ENCODE results near the gene SIGLEC9.

SIGLEC9 gene

GRCh38 chr19:51131780-51132680, 7.3 kb downstream of the SIGLEC9 start:
- TF ChIP-seq CTCF (IDR thresholded peaks at IDR 0.05; ENCODE audit: control insufficient read depth, insufficient read depth, low read depth, low read length, missing control alignments): no peak
- no peak for DNase-seq (ENCODE audit: low read depth)
- H3K4me3 ChIP-seq (ENCODE audit: control insufficient read depth, low read depth, low read length): no peak overlapping the region

GRCh38 chr19:51135004-51135403, 10.3 kb downstream of the SIGLEC9 start:
- no peak overlapping the region for H3K4me3 ChIP-seq (ENCODE audit: control insufficient read depth, low read depth, low read length)
- DNase-seq (ENCODE audit: low read depth): no peak
- TF ChIP-seq CTCF (IDR thresholded peaks at IDR 0.05; ENCODE audit: control insufficient read depth, insufficient read depth, low read depth, low read length, missing control alignments): no peak

GRCh38 chr19:51135986-51136762, 11.5 kb downstream of the SIGLEC9 start:
- no peak for DNase-seq (ENCODE audit: low read depth)
- no peak for TF ChIP-seq CTCF (IDR thresholded peaks at IDR 0.05; ENCODE audit: control insufficient read depth, insufficient read depth, low read depth, low read length, missing control alignments)
- H3K4me3 ChIP-seq (ENCODE audit: control insufficient read depth, low read depth, low read length): no peak overlapping the region

- no peak for DNase-seq (ENCODE audit: low read depth)
- no peak for TF ChIP-seq CTCF (IDR thresholded peaks at IDR 0.05; ENCODE audit: control insufficient read depth, insufficient read depth, low read depth, low read length, missing control alignments)
- no peak overlapping the region for H3K4me3 ChIP-seq (ENCODE audit: control insufficient read depth, low read depth, low read length)
Observed at GRCh38 chr19:51136851-51137551, 12.3 kb downstream of the SIGLEC9 start.

- no peak overlapping the region for H3K4me3 ChIP-seq (ENCODE audit: control insufficient read depth, low read depth, low read length)
- DNase-seq (ENCODE audit: low read depth): no peak
- no peak for TF ChIP-seq CTCF (IDR thresholded peaks at IDR 0.05; ENCODE audit: control insufficient read depth, insufficient read depth, low read depth, low read length, missing control alignments)
Observed at GRCh38 chr19:51137792-51138425, 13.2 kb downstream of the SIGLEC9 start.

- no peak for DNase-seq (ENCODE audit: low read depth)
- TF ChIP-seq CTCF (IDR thresholded peaks at IDR 0.05; ENCODE audit: control insufficient read depth, insufficient read depth, low read depth, low read length, missing control alignments): no peak
- no peak overlapping the region for H3K4me3 ChIP-seq (ENCODE audit: control insufficient read depth, low read depth, low read length)
Observed at GRCh38 chr19:51138549-51138979, 13.9 kb downstream of the SIGLEC9 start.
